Measurements from ENCODE around the gene GNB2. TPM values are rescaled to one million over a fixed set of nuclear protein-coding genes. Genes with fewer than 3 reads are reported as not detected.

Gene GNB2
- total and polyA plus RNA-seq, 2 of the 13 experiments (the other 11 are each of a cell fraction or from before 2014, with no cell fraction given) = 48.3 to 67.1 TPM

DNA sequence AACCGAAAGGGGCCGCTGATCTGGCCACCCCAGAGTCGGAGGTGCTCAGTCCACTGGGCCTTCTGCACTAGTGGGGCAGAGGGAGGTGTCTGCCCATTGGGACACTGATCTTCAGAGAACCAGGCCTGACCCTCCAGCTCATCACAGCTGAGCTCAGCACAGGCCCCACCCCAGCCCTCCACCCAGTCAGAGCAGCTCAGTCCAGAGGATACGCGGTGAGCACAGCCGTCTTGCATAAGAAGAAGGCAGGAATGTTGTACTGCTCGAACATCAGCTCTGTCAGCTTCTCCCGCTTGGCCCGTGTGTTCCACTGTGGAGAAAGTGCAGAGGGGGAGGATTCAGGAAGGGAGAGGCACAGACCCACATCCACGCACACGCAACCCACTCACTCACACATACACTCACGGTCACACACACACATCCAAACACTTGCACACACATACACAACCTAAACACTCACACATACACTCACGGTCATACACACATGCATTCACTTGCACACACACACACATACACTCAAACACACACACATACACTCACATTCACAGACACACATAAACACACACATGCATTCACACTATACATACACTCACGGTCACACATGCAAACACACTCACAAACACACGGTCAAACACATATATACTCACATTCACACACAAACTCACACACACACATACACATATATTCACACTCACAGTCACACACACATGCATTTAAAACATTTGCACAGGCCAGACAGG is 23.5 kb upstream of the GNB2 start (continued):
- TF ChIP-seq FOXP4 (CRISPR knock-in tag; IDR thresholded peaks at IDR 0.05) (no peak), SYNCRIP (IDR thresholded peaks at IDR 0.05; ENCODE audit: insufficient read depth, low read depth, low read length) (no peak), ZKSCAN5 (CRISPR knock-in tag; IDR thresholded peaks at IDR 0.05) (no peak), ZNF572 (CRISPR knock-in tag; IDR thresholded peaks at IDR 0.05) (no peak), NR3C1 (CRISPR knock-in tag; IDR thresholded peaks at IDR 0.05) (no peak), NFE2L2 (IDR thresholded peaks at IDR 0.05; ENCODE audit: low read length) (no peak), CEBPG (CRISPR knock-in tag; IDR thresholded peaks at IDR 0.05) (0 out of 2 replicates have a peak, but pooled peaks have one; percentile 6), ETS1 (CRISPR knock-in tag; IDR thresholded peaks at IDR 0.05) (no peak), ZNF788 (CRISPR knock-in tag; IDR thresholded peaks at IDR 0.05; ENCODE audit: borderline replicate concordance) (no peak), KLF9 (CRISPR knock-in tag; IDR thresholded peaks at IDR 0.05; ENCODE audit: low read depth) (no peak), ZFY (CRISPR knock-in tag; IDR thresholded peaks at IDR 0.05) (no peak), RNF2 (conservative IDR thresholded peaks at IDR 0.05; ENCODE audit: low read depth) (no peak), PCBP2 (optimal IDR thresholded peaks at IDR 0.05; ENCODE audit: low read depth, low read length, poor library complexity, severe bottlenecking) (no peak), NBN (conservative IDR thresholded peaks at IDR 0.05) (0 out of 2 replicates have a peak, but pooled peaks have one; percentile 34), FUBP1 (CRISPR knock-in tag; IDR thresholded peaks at IDR 0.05; ENCODE audit: borderline replicate concordance) (no peak), NFKB2 (CRISPR knock-in tag; IDR thresholded peaks at IDR 0.05; ENCODE audit: borderline replicate concordance) (no peak), TSC22D2 (CRISPR knock-in tag; IDR thresholded peaks at IDR 0.05; ENCODE audit: borderline replicate concordance) (no peak), ZNF891 (CRISPR knock-in tag; IDR thresholded peaks at IDR 0.05) (no peak), ZKSCAN1 (IDR thresholded peaks at IDR 0.05; ENCODE audit: low read length) (no peak), RORA (CRISPR knock-in tag; IDR thresholded peaks at IDR 0.05) (no peak)
- TF ChIP-seq, protein P1, sequence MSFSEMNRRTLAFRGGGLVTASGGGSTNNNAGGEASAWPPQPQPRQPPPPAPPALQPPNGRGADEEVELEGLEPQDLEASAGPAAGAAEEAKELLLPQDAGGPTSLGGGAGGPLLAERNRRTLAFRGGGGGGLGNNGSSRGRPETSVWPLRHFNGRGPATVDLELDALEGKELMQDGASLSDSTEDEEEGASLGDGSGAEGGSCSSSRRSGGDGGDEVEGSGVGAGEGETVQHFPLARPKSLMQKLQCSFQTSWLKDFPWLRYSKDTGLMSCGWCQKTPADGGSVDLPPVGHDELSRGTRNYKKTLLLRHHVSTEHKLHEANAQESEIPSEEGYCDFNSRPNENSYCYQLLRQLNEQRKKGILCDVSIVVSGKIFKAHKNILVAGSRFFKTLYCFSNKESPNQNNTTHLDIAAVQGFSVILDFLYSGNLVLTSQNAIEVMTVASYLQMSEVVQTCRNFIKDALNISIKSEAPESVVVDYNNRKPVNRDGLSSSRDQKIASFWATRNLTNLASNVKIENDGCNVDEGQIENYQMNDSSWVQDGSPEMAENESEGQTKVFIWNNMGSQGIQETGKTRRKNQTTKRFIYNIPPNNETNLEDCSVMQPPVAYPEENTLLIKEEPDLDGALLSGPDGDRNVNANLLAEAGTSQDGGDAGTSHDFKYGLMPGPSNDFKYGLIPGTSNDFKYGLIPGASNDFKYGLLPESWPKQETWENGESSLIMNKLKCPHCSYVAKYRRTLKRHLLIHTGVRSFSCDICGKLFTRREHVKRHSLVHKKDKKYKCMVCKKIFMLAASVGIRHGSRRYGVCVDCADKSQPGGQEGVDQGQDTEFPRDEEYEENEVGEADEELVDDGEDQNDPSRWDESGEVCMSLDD (CRISPR knock-in tag; IDR thresholded peaks at IDR 0.05; ENCODE audit: borderline replicate concordance) = no peak
- TF ChIP-seq, protein P2, sequence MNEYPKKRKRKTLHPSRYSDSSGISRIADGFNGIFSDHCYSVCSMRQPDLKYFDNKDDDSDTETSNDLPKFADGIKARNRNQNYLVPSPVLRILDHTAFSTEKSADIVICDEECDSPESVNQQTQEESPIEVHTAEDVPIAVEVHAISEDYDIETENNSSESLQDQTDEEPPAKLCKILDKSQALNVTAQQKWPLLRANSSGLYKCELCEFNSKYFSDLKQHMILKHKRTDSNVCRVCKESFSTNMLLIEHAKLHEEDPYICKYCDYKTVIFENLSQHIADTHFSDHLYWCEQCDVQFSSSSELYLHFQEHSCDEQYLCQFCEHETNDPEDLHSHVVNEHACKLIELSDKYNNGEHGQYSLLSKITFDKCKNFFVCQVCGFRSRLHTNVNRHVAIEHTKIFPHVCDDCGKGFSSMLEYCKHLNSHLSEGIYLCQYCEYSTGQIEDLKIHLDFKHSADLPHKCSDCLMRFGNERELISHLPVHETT (CRISPR knock-in tag; conservative IDR thresholded peaks at IDR 0.05) = no peak
